Heart right ventricle (tissue), 16 donors: Measurements from ENCODE around the gene C22orf31. TPM values are rescaled to one million over a fixed set of nuclear protein-coding genes. Genes with fewer than 3 reads are reported as not detected.
A peak's percentile ranks its signal among the peaks of the same experiment; 100 is the strongest.

ENCODE experiments used
- ATAC-seq, 8 donors: fragments of 200-7000 bp; cut with Tn5 transposase; one replicate each; pipeline ENCODE4 v1.9.1; 2020; ENCODE audit warnings: mild to moderate bottlenecking in 8 of 8, moderate library complexity in 8 of 8, moderate number of reproducible peaks in 1 of 8
- DNase-seq, 2 donors: peaks; one replicate each; pipeline ENCODE4 v3.0.0-alpha.2; 2020
- H3K27ac ChIP-seq, 10 donors: fragments of 200-600 bp; sonication (generic) in 2 of 10; one replicate each; pipeline versions ENCODE4 v1.5.0 to v1.8.0; 2020 to 2022; ENCODE audit warnings: mild to moderate bottlenecking in 3 of 10
- H3K27me3 ChIP-seq, 7 donors: fragments of 200-600 bp; one replicate each; pipeline ENCODE4 v1.8.0; 2021 to 2022; ENCODE audit warnings: mild to moderate bottlenecking in 2 of 7
- H3K36me3 ChIP-seq, 9 donors: fragments of 200-600 bp; sonication (generic) in 1 of 9; one replicate each; pipeline versions ENCODE4 v1.5.0 to v1.8.0; 2020 to 2022; ENCODE audit warnings: mild to moderate bottlenecking in 2 of 9
- H3K4me1 ChIP-seq, 9 donors: fragments of 200-600 bp; sonication (generic) in 1 of 9; one replicate each; pipeline versions ENCODE4 v1.5.0 to v1.8.0; 2020 to 2022; ENCODE audit warnings: mild to moderate bottlenecking in 4 of 9
- H3K4me3 ChIP-seq, 10 donors: fragments of 200-600 bp; sonication (generic) in 2 of 10; one replicate each; pipeline versions ENCODE4 v1.5.0 to v1.8.0; 2020 to 2022; ENCODE audit warnings: mild to moderate bottlenecking in 7 of 10, moderate library complexity in 2 of 10
- H3K9me3 ChIP-seq, 11 donors: fragments of 200-600 bp in 10 of 11; sonication (generic) in 2 of 11; one replicate each; pipeline versions ENCODE4 v1.5.0 to v1.8.0; 2013 to 2022; ENCODE audit warnings: mild to moderate bottlenecking in 2 of 11, control low read depth in 1 of 11, moderate library complexity in 1 of 11
- CTCF ChIP-seq, 9 donors: fragments of 200-600 bp; sonication (generic) in 2 of 9; IDR thresholded peaks; one replicate each; pipeline versions ENCODE4 v1.5.0 to v1.8.0; 2021 to 2022; ENCODE audit warnings: antibody characterized with exemption in 9 of 9, mild to moderate bottlenecking in 5 of 9, moderate library complexity in 1 of 9
- WGBS, 2 donors: extraction: QIAGEN DNeasy Blood & Tissue Kit; methylation state at CpG; one replicate each; pipeline ENCODE4 v1.1.7; 2013; ENCODE audit warnings: inconsistent platforms in 1 of 2; 5-methylcytosine and 5-hydroxymethylcytosine counted together
- intact Hi-C, 10 donors: fragments of 100-400 bp; cut with DNase I; formaldehyde crosslinking; loops; one replicate each; pipeline versions ENCODE4 v1.11.1 to v1.14.2; 2022
- polyA plus RNA-seq, 2 donors: library from polyadenylated mRNA; stranded (reverse); fragments of 200-250 nt; gene quantifications; one replicate each; pipeline ENCODE4 v1.2.3, GENCODE V29; 2013
- total RNA-seq, 10 donors: library from RNA; stranded (reverse); fragmentation: NEBNext Ultra II Directional in 3 of 10; extraction: Animal tissue kit (Norgen Biotek cat#: 25700) in 3 of 10; gene quantifications; one replicate each; pipeline versions ENCODE4 v1.2.1 to v1.2.4, GENCODE V29; 2021 to 2023
- donor health status: Arrhythmogenic right ventricular cardiomyopathy.
- donor health status: ischemic (EF 13 %, LVEDD 7.1; RV severe dilation, severe dysfunction).
- donor health status: healthy with polysubstance abuse.
- donor health status: DM: no; HTN: yes; CAD: no.
- donor health status: DM: no; HTN: no; CAD: no.
- donor health status: ischemic (EF 25% LVEDD 6.9; RV normal size, moderate dysfunction).
- donor health status: ischemic (EF 25% LVEDD 5.7; RV mildly dilated, moderate dysfunction).
- donor health status: healthy.
- donor health status: DM: yes; HTN: yes; CAD: no.
- donor health status: Ischemic cardiomyopathy.
- donor health status: ischemic (EF 35%, LVEDD 5.7; RV mildly dilated, moderate dysfunction).
- donor health status: nonischemic (EF 11% LVEDD 7.7; RV severe dilation, severe dysfunction).
- donor health status: DM: yes; HTN: yes; CAD: no.
- donor health status: PGD.
- donor health status: ischemic (EF 29% LVEDD 5.4; RV normal size, mild dysfunction).
- donor health status: nonischemic (EF 23%, LVEDD 6.1; RV moderate dilation, normal function).

The C22orf31 gene
- total and polyA plus RNA-seq, 12 donors = 0.24 TPM; not detected in 11

- no peak for DNase-seq
- Histone ChIP-seq H3K27ac (no peak overlapping the region), H3K4me3 (no peak overlapping the region), H3K4me1 (peaks cover 0 to 19% (median 5%) of the 10 kb centered on the region in 9 donors), H3K27me3 (no peaks in the 10 kb centered on the region), H3K36me3 (no peaks in the 10 kb centered on the region), H3K9me3 (no peaks in the 10 kb centered on the region)
- ATAC-seq = no peak
- intact Hi-C loops = loop anchor here in 3 of 10 donors (5.0 to 10.0 kb wide), 4 partner anchors 207 to 1013 kb away; no protein-coding TSS in a partner anchor
- no peak for TF ChIP-seq CTCF (IDR thresholded peaks at IDR 0.05)
- 77 to 78% methylated on average over 4 of the region's 4 CpGs for WGBS, 2 donors
These were observed 24.2 kb downstream of the C22orf31 start for GRCh38 chr22:29037340-29037932.

DNA sequence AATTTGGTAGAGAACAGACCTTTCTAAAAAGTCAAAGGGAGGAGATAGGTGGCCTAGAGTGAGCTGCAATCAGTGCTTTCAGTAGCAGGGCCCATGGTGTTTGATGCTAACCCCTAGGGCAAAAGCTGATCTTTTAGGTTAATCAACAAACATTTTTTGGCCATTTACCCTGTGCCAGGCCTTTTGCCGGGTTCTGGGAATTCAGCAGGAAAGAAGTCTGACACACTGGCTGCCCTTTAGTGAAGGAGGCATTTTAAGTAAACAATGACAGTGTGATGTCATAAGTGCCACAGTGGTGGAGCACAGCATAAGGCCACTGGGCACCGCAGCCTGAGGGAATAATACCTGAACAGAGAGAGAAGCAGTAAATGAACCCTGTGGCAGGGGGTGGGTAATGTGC is 29.0 kb downstream of the C22orf31 start:
- H3K4me1 ChIP-seq = peaks cover 6 to 34% (median 20%) of the 10 kb centered on the region in 9 donors
- peak overlapping the region in 7 of 10 donors; percentile 59 to 84 (median 78) for H3K27ac ChIP-seq
- H3K9me3 ChIP-seq = no peaks in the 10 kb centered on the region
- intact Hi-C loops = loop anchor here in 2 of 10 donors (5.0 to 10.0 kb wide), 4 partner anchors 115 to 1008 kb away; no protein-coding TSS in a partner anchor
- 79 to 80% methylated on average over 2 of the region's 2 CpGs for WGBS, 2 donors
- no peak for TF ChIP-seq CTCF (IDR thresholded peaks at IDR 0.05)
- H3K4me3 ChIP-seq = no peak overlapping the region
- DNase-seq (no peak), ATAC-seq (no peak)
- peaks cover 0 to 26% (median 0%) of the 10 kb centered on the region in 7 donors for H3K27me3 ChIP-seq
- no peaks in the 10 kb centered on the region for H3K36me3 ChIP-seq

GRCh38 chr22:29032014-29032475 is 29.6 kb downstream of the C22orf31 start:
- WGBS, 2 donors = 83 to 84% methylated on average over 8 of the region's 8 CpGs
- H3K27ac ChIP-seq = peak overlapping the region in 9 of 10 donors; percentile 52 to 84 (median 76)
- peaks cover 0 to 26% (median 0%) of the 10 kb centered on the region in 7 donors for H3K27me3 ChIP-seq
- no peak for TF ChIP-seq CTCF (IDR thresholded peaks at IDR 0.05)
- H3K36me3 ChIP-seq = no peaks in the 10 kb centered on the region
- H3K4me1 ChIP-seq = peaks cover 6 to 34% (median 20%) of the 10 kb centered on the region in 9 donors
- intact Hi-C loops = loop anchor here in 2 of 10 donors (5.0 to 10.0 kb wide), 4 partner anchors 115 to 1007 kb away; no protein-coding TSS in a partner anchor
- H3K4me3 ChIP-seq = peak overlapping the region in 2 of 10 donors; percentile 15 to 57
- DNase-seq (no peak), ATAC-seq (peak in 1 of 8 donors; percentile 2)
- no peaks in the 10 kb centered on the region for H3K9me3 ChIP-seq

DNA sequence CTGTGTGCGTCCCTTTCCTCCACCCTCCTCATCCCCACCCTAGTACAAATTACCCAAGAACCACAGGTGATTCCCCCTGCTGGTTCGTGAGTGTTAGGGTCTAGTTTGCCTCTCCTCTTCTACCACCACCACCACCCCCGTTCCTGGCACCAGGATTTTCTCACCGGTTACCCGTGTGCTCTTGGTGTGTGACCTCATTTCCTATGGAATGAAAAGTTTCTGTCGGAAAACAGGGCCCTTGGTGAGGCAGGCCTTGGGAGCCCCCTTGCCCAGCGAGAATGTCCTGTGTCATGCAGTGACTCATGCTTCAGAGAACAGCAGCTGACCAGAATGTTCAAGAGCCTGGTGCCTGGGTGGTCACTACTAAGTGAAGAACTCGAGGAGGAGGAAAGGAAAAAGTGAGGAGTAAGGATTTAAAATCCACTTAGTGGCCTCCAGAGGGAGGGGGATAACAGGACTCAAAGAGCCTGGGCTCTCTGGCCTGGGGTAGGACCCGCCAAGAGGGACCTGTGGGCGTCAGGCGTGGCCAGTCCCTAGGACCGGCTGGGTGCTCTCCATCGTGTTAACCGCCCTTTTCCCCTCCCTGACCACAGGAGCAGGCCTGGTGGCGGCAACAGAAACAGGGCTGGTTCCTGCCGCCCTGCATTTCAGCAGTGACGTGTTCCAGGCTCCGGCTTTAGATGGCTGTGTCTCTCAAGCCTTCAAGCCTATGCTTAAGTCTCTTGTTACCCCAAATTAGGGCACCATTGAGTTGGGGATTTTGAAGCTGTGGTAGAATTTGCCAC is 30.2 kb downstream of the C22orf31 start:
- Histone ChIP-seq H3K36me3 (no peaks in the 10 kb centered on the region), H3K9me3 (no peaks in the 10 kb centered on the region), H3K27me3 (peaks cover 0 to 26% (median 0%) of the 10 kb centered on the region in 7 donors), H3K4me1 (peaks cover 6 to 34% (median 20%) of the 10 kb centered on the region in 9 donors), H3K27ac (peak overlapping the region; percentile 29 to 84 (median 76)), H3K4me3 (peak overlapping the region in 9 of 10 donors; percentile 24 to 58 (median 55))
- WGBS, 2 donors = 48 to 53% methylated on average over 18 of the region's 18 CpGs
- ATAC-seq (peak; percentile 77 to 90 (median 86)), DNase-seq (peak; percentile 22 to 52)
- intact Hi-C loops = loop anchor here in 3 of 10 donors (2.0 to 10.0 kb wide), 5 partner anchors 113 to 1007 kb away; no protein-coding TSS in a partner anchor
- TF ChIP-seq CTCF (IDR thresholded peaks at IDR 0.05) = peak in 1 of 9 donors; percentile 8
